Measurements from ENCODE around the gene NEXN.

NEXN gene
- total RNA-seq: 0 to 1.5 (median 0.65) reads per million in 9 experiments

- Mint-ChIP-seq H3K4me1 (ENCODE audit: low read depth in 2 of 2) (peaks cover 11% of the 10 kb centered on the region in 2 donors), H3K9me3 (no peaks in the 10 kb centered on the region)
- no peak for DNase-seq
Observed at GRCh38 chr1:77888081-77888780, at the start of gene NEXN. Gene NEXN, plus strand, starts transcription at chr1:77888624. Its CDS starts 27,483 bp downstream, at chr1:77916107.

GRCh38 chr1:77841574-77841973 is 46.9 kb upstream of the NEXN start:
- Mint-ChIP-seq H3K9me3 (no peaks in the 10 kb centered on the region), H3K27me3 (no peaks in the 10 kb centered on the region), H3K4me1 (ENCODE audit: low read depth in 2 of 2) (peaks cover 0 to 4% of the 10 kb centered on the region in 2 donors), H3K36me3 (ENCODE audit: insufficient read depth) (peaks cover 25% of the 10 kb centered on the region), H3K4me3 (no peak overlapping the region), H3K27ac (no peak overlapping the region)
- DNase-seq (no peak), ATAC-seq (replicated peaks) (no peak)

More at GRCh38 chr1:77888081-77888780, at the start of gene NEXN:
- H3K27me3 Mint-ChIP-seq: peaks cover 24 to 35% of the 10 kb centered on the region in 2 donors
- peak within 1 kb of the TSS; percentile 64 to 77 for H3K4me3 Mint-ChIP-seq
- no peak for ATAC-seq (replicated peaks)
- no peak within 1 kb of the TSS for H3K27ac Mint-ChIP-seq
- H3K36me3 Mint-ChIP-seq (ENCODE audit: insufficient read depth): peaks cover 3% of the 10 kb centered on the region

GRCh38 chr1:77845951-77846350 is 42.5 kb upstream of the NEXN start:
- peaks cover 0 to 4% of the 10 kb centered on the region in 2 donors for H3K4me1 Mint-ChIP-seq (ENCODE audit: low read depth in 2 of 2)
- H3K9me3 Mint-ChIP-seq: no peaks in the 10 kb centered on the region
- H3K27ac Mint-ChIP-seq: no peak overlapping the region
- peaks cover 15% of the 10 kb centered on the region for H3K36me3 Mint-ChIP-seq (ENCODE audit: insufficient read depth)
- H3K27me3 Mint-ChIP-seq: no peaks in the 10 kb centered on the region
- H3K4me3 Mint-ChIP-seq: no peak overlapping the region
- ATAC-seq (replicated peaks): no peak
- no peak for DNase-seq

- ATAC-seq (replicated peaks) (no peak), DNase-seq (no peak)
- peaks cover 15% of the 10 kb centered on the region for H3K36me3 Mint-ChIP-seq (ENCODE audit: insufficient read depth)
- no peaks in the 10 kb centered on the region for H3K4me1 Mint-ChIP-seq (ENCODE audit: low read depth in 2 of 2)
- H3K9me3 Mint-ChIP-seq: no peaks in the 10 kb centered on the region
- no peak overlapping the region for H3K27ac Mint-ChIP-seq
- no peak overlapping the region for H3K4me3 Mint-ChIP-seq
- no peaks in the 10 kb centered on the region for H3K27me3 Mint-ChIP-seq
Observed at GRCh38 chr1:77846966-77847365, 41.5 kb upstream of the NEXN start.

- Mint-ChIP-seq H3K4me3 (no peak overlapping the region), H3K27ac (no peak overlapping the region), H3K9me3 (no peaks in the 10 kb centered on the region), H3K27me3 (no peaks in the 10 kb centered on the region), H3K36me3 (ENCODE audit: insufficient read depth) (peaks cover 9% of the 10 kb centered on the region), H3K4me1 (ENCODE audit: low read depth in 2 of 2) (no peaks in the 10 kb centered on the region)
- DNase-seq (no peak), ATAC-seq (replicated peaks) (no peak)
Observed at GRCh38 chr1:77847621-77848080, 40.8 kb upstream of the NEXN start.

- ATAC-seq (replicated peaks) (no peak), DNase-seq (no peak)
- H3K4me1 Mint-ChIP-seq (ENCODE audit: low read depth in 2 of 2): peaks cover 2 to 7% of the 10 kb centered on the region in 2 donors
- H3K27me3 Mint-ChIP-seq: no peaks in the 10 kb centered on the region
- no peak overlapping the region for H3K27ac Mint-ChIP-seq
- peaks cover 3% of the 10 kb centered on the region for H3K36me3 Mint-ChIP-seq (ENCODE audit: insufficient read depth)
- peaks cover 0 to 4% of the 10 kb centered on the region in 2 donors for H3K9me3 Mint-ChIP-seq
- no peak overlapping the region for H3K4me3 Mint-ChIP-seq
Observed at GRCh38 chr1:77850082-77850481, 38.3 kb upstream of the NEXN start.

GRCh38 chr1:77857552-77857951 is 30.9 kb upstream of the NEXN start:
- no peaks in the 10 kb centered on the region for H3K27me3 Mint-ChIP-seq
- H3K9me3 Mint-ChIP-seq: peaks cover 0 to 15% of the 10 kb centered on the region in 2 donors
- peaks cover 8 to 17% of the 10 kb centered on the region in 2 donors for H3K4me1 Mint-ChIP-seq (ENCODE audit: low read depth in 2 of 2)
- DNase-seq (no peak), ATAC-seq (replicated peaks) (no peak)
- no peak overlapping the region for H3K4me3 Mint-ChIP-seq
- H3K27ac Mint-ChIP-seq: peak overlapping the region in 1 of 2 donors; percentile 79
- peaks cover 22% of the 10 kb centered on the region for H3K36me3 Mint-ChIP-seq (ENCODE audit: insufficient read depth)

- DNase-seq: no peak
- H3K9me3 Mint-ChIP-seq: peaks cover 0 to 15% of the 10 kb centered on the region in 2 donors
Observed at GRCh38 chr1:77858725-77859124, 29.7 kb upstream of the NEXN start.

GRCh38 chr1:77859248-77859647 is 29.2 kb upstream of the NEXN start:
- DNase-seq (no peak), ATAC-seq (replicated peaks) (no peak)
- Mint-ChIP-seq H3K27me3 (no peaks in the 10 kb centered on the region), H3K4me1 (ENCODE audit: low read depth in 2 of 2) (peaks cover 5 to 17% of the 10 kb centered on the region in 2 donors), H3K9me3 (peaks cover 0 to 15% of the 10 kb centered on the region in 2 donors), H3K27ac (no peak overlapping the region), H3K36me3 (ENCODE audit: insufficient read depth) (peaks cover 36% of the 10 kb centered on the region), H3K4me3 (no peak overlapping the region)

More at GRCh38 chr1:77858725-77859124, 29.7 kb upstream of the NEXN start:
- peaks cover 8 to 17% of the 10 kb centered on the region in 2 donors for H3K4me1 Mint-ChIP-seq (ENCODE audit: low read depth in 2 of 2)
- H3K4me3 Mint-ChIP-seq: no peak overlapping the region
- no peaks in the 10 kb centered on the region for H3K27me3 Mint-ChIP-seq
- no peak for ATAC-seq (replicated peaks)
- H3K36me3 Mint-ChIP-seq (ENCODE audit: insufficient read depth): peaks cover 31% of the 10 kb centered on the region
- H3K27ac Mint-ChIP-seq: peak overlapping the region in 1 of 2 donors; percentile 79

GRCh38 chr1:77866296-77866695 is 22.1 kb upstream of the NEXN start:
- ATAC-seq (replicated peaks) (no peak), DNase-seq (no peak)
- no peak overlapping the region for H3K27ac Mint-ChIP-seq
- no peaks in the 10 kb centered on the region for H3K9me3 Mint-ChIP-seq
- H3K27me3 Mint-ChIP-seq: no peaks in the 10 kb centered on the region
- H3K4me1 Mint-ChIP-seq (ENCODE audit: low read depth in 2 of 2): no peaks in the 10 kb centered on the region
- no peak overlapping the region for H3K4me3 Mint-ChIP-seq
- H3K36me3 Mint-ChIP-seq (ENCODE audit: insufficient read depth): peaks cover 50% of the 10 kb centered on the region

GRCh38 chr1:77872645-77873044 is 15.8 kb upstream of the NEXN start:
- H3K27me3 Mint-ChIP-seq: no peaks in the 10 kb centered on the region
- H3K36me3 Mint-ChIP-seq (ENCODE audit: insufficient read depth): peaks cover 14% of the 10 kb centered on the region
- no peak overlapping the region for H3K4me3 Mint-ChIP-seq
- DNase-seq (no peak), ATAC-seq (replicated peaks) (no peak)
- H3K4me1 Mint-ChIP-seq (ENCODE audit: low read depth in 2 of 2): no peaks in the 10 kb centered on the region
- H3K9me3 Mint-ChIP-seq: no peaks in the 10 kb centered on the region
- no peak overlapping the region for H3K27ac Mint-ChIP-seq

- no peaks in the 10 kb centered on the region for H3K4me1 Mint-ChIP-seq (ENCODE audit: low read depth in 2 of 2)
- DNase-seq (no peak), ATAC-seq (replicated peaks) (no peak)
- no peaks in the 10 kb centered on the region for H3K9me3 Mint-ChIP-seq
- peaks cover 21% of the 10 kb centered on the region for H3K36me3 Mint-ChIP-seq (ENCODE audit: insufficient read depth)
- H3K4me3 Mint-ChIP-seq: no peak overlapping the region
- H3K27ac Mint-ChIP-seq: no peak overlapping the region
- H3K27me3 Mint-ChIP-seq: no peaks in the 10 kb centered on the region
Observed at GRCh38 chr1:77873461-77873860, 15.0 kb upstream of the NEXN start.

- Mint-ChIP-seq H3K27ac (no peak overlapping the region), H3K27me3 (no peaks in the 10 kb centered on the region)
- ATAC-seq (replicated peaks): no peak
Observed at GRCh38 chr1:77874804-77875445, 13.5 kb upstream of the NEXN start.

GRCh38 chr1:77876884-77877283 is 11.5 kb upstream of the NEXN start:
- H3K4me1 Mint-ChIP-seq (ENCODE audit: low read depth in 2 of 2): no peaks in the 10 kb centered on the region
- no peaks in the 10 kb centered on the region for H3K27me3 Mint-ChIP-seq
- H3K4me3 Mint-ChIP-seq: no peak overlapping the region
- H3K36me3 Mint-ChIP-seq (ENCODE audit: insufficient read depth): peaks cover 26% of the 10 kb centered on the region
- no peak for ATAC-seq (replicated peaks)
- no peak overlapping the region for H3K27ac Mint-ChIP-seq
- no peak for DNase-seq
- no peaks in the 10 kb centered on the region for H3K9me3 Mint-ChIP-seq

More at GRCh38 chr1:77874804-77875445, 13.5 kb upstream of the NEXN start:
- Mint-ChIP-seq H3K9me3 (no peaks in the 10 kb centered on the region), H3K4me1 (ENCODE audit: low read depth in 2 of 2) (no peaks in the 10 kb centered on the region), H3K36me3 (ENCODE audit: insufficient read depth) (peaks cover 26% of the 10 kb centered on the region), H3K4me3 (no peak overlapping the region)
- no peak for DNase-seq
